HG02642 (cell line): ENCODE data around the gene KPTN.

ENCODE experiments used
- ATAC-seq: cut with Tn5 transposase; IDR thresholded peaks from one replicate; pipeline ENCODE4 v1.9.1; 2021; ENCODE audit warnings: mild to moderate bottlenecking; ENCODE audit not compliant: unreplicated experiment, poor library complexity

The KPTN gene

DNA sequence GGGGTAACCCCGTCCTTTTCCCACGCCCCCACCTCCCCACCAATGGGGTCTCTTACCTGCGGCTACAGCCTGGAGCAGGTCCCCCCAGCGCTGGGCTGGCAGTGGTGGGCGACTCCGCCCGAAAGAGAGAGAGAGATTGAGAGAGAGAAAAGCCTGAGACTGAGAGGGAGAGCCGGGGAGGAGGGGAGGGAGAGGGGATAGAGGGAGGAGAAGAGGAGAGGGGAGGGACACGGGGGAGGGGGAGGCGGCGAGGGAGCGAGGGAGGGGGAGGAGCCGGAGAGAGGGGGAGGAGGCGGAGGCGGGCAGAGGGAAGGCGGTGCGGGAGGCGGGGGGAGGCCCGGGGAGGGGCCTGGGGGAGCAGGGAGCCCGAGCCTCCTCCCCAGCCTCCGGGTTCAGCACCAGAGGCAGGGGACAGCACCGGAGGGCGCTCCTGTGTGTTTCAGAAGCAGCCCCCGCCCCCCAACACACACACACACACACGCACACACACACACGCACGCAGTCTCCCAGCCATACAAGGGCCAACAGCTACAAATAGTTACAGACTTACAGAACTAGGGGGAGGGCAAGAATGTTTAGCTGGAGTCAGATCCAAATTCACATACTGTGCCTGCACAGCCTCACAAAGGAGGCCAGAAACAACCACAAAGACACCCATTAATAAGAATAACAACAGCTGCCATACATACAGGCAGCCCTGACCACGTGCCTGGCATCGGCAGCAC lies 12.1 kb downstream of the KPTN start, which contains the start of gene SLC8A2:
Gene SLC8A2, minus strand, starts transcription at position 161 of the 725 bp plus-strand sequence. CDS start 5,490 bp downstream, outside the sequence.
- ATAC-seq = no peak

DNA sequence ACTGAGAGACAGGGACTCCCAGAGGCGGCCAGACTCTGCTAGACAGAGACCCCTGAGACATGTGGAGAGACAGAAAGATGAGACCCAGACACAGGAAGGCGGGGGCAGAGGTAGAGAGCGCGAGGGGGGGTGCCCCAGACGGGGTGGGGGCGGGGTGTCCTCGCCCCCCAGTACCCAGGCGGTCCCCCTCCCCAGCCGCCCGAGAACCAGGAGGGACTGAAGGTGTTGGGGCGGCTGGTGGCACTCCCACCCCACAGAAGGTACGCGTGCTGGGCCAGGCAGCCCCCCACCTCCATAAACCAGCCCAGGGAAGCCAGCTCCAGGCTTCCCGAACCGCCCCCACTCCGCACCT lies 12.7 kb downstream of the KPTN start:
- ATAC-seq = no peak

DNA sequence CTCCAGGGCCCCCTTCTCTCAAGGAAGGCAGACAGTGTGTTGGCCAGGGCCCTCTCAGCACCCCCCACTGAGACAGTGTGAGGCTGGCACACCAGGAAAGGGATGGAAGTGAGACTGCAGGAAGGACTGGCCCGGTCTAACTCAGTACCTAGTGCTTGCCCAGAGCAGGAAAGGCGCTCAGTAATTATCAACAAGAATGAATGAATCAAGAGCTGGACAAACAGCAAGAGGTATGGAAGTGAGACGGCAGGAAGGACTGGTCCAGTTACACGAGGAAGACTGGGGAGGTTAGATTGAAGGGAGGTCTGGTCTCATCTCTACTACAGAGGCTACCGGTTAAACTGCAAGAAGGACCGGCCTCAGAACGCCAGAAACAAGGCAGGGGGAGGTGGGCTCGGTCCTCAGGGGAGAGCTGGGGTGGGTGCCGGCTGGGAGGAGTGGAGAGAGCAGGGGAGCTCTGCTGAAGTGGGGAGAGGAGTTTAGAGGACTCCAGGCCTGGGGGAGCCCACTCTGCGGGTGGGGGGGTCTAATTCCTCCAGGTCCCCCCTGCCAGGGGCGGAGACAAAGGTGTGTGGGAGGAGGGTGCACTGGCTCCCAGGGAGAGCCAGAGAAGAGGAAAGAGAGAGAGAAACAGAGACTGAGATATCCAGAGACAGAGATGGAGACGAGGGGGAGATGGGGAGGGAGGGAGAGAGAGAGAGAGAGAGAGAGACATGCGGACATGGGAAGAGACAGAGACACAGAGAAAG lies 13.4 kb downstream of the KPTN start:
- ATAC-seq = no peak

DNA sequence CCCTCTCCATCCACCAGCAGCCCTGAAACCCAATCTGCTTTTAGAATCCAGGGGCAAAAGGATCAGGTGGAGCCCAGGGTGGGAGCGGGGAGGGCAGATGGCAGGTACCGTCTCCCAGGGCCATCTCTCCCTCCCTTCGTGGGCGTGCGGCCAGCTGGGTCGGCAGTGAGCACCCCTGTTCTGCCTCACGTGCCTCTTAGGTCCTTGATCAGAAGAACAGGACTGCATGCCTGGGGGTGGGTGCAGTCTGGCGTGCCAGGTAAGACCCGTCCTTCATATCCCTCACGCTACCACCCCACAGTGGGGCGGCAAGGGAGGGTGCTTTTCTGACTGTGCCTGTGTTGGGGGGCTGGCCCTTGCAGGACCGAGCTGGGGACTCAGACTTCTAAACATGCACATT lies 14.3 kb downstream of the KPTN start:
- no peak for ATAC-seq

DNA sequence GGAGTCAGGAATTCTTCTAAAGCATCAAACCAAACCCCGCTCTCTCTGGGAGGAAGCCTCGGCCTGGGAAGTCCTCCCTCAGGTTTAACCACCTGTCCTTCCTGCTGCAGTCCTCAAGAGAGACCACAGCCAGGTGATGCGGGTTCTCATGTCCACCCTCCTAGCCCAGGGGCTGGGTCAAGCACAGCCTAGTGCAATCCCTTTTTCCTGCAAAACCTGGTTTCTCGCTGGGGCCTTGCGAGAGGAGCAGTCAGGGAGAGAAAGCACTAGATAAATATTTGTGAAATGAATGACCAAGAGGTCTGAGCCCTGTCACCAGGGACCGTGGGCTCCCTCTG lies 14.7 kb downstream of the KPTN start:
- ATAC-seq = no peak

DNA sequence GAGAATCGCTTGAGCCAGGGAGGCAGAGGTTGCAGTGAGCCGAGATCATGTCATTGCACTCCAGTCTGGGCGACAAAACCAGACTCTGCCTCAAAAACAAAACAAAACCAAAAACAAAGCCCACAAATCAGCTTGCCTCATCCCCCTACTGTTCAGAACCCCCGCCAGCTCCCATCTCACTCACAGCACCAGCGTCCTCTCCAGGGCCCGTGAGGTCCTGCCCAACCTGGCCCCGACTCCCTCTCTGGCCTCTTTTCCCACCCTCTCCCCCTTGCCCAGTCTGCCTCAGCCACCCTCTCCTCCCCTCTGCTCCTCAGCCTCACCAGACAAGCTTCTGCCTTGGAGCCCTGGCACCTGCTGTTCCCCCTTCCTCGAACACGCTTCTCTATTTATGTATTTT lies 16.1 kb downstream of the KPTN start:
- no peak for ATAC-seq

DNA sequence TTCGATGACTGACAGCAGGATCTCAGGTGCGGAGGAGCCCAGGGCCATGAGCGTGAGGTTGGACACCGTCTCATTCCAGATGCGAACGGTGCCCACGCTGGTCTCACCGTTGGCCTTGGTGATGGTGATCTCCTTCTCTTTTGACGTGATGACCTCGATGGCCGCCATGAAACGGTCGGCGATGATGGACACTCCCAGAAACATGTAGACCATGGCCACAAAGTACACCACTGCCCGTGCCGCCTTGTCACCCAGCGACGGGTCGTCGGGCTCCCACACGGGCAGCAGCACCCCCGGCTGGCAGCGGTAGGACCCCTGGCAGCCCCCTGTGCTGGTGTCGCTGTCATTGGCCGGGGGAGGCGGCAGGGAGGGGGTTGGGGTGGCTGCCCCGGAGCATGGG lies 18.1 kb downstream of the KPTN start:
- no peak for ATAC-seq

DNA sequence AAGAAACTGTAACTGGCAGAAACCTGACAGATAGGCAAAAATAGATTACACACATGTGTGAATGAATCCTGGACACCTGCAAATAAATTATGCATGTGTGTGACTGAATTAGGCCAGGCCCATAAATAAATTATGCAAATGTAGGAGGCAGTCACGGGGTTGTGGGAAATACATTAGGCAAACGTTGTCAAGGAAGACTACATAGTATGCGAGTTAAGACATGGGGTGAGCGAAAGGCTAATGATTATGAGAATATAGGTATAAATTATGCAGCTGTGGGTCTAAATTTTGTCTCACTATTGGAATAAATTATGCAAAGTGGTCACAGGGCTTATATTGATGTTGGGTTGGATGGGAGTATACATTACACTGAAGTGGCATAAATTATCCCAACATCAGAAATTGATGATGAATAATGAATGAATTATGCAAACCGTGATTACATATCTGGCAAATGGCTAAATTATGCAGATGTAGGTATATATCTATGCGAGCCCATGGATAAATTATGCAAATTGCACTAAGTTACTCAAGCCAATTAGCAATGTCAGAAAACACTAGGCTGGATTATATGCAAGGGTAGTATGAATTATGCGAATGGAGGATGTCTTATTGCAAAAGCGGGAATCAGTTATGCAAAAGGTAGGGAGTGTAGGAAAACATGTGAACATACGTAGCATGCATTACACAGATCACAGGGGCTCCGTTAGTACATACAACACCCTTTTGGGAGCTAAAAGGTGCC lies 19.2 kb downstream of the KPTN start:
- ATAC-seq = no peak

DNA sequence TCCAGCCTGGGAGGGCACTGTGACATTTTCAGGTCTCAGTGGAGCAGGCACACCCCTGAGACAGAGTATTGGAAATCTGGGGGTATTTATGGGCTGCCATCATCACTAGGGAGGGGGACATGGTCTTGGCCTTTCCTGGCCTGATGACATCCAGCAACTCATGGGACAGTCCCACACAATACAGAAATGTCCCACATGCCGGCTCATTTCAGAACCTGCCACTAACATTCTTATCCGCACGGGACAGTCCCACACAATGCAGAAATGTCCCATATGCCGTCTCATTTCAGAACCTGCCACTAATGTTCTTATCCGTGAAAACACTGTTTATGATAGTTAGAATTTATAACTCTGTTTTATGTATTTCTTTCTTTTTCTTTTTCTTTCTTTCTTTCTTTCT lies 22.1 kb downstream of the KPTN start:
- ATAC-seq = no peak

DNA sequence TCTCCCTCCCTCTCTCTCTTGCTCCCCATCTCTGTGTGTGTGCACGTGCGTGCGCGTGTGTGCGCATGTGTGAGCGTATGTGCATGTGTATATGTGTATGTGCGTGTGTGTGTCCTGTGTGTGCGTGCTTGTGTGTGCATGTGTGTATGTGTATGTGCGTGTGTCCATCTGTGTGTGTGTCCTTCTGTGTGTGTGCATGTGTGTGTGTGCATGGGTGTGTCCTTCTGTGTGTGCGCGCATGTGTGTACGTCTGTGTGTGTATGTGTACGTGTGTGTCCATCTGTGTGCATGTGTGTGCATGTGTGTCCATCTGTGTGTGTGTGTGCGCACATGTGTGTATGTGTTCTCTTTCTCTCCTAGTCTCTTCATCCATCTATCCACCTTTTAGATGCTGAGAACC lies 24.5 kb downstream of the KPTN start:
- no peak for ATAC-seq

DNA sequence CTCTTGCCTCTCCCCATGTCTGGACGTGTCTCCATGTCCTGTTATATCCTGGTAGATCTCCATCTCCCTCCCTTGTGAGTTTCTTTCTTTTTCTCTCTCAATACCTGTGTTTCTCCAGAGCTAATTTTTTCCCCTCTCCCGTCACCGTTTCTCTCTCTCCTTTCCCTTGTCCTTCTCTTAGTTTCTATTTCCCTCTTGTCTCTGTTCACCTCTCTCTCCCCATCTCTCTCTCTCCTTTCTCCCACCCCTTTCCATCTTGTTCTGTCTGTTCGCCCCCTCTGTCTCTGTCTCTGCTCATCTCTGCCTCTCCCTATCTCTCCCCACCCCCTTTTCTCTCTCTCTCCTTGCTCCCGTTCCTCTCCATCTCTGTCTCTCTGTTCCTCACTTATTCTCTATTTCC lies 25.3 kb downstream of the KPTN start:
- no peak for ATAC-seq

DNA sequence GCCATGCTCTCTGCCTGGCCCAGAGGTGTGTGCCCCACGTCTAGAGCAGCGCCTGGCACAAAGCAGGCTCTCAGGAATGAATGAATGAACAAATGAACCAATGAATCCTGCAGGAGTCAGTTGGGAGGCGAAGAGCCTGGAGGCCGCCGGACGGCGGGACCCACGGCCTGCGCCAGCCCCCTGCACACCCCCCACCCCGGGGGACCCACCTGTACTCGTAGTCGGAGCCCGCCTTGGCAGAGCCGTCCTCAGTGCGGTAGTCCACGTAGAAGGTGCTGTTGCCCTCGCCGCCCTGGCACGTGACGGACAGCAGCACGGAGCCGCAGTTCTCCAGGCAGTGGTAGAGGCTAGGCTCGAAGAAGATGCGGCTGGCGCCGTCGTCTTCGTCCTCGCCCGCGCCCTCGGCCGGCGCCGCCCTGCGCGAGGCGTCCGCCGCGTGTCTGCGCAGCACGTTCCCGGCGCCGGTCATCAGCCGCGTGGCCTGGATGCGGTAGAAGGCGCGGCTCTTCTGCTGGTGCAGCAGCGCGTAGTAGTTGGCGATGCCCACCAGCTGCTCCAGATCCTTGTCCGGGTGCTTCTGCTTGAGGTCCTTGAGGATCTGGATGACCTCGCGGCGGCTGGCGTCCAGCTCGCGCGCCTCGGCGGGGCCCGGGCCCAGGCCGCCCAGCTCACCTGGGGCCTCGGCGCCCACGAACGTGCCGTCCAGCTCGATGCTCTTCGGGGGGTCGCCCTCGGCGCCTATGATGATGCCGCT lies 27.1 kb downstream of the KPTN start:
- ATAC-seq = no peak

DNA sequence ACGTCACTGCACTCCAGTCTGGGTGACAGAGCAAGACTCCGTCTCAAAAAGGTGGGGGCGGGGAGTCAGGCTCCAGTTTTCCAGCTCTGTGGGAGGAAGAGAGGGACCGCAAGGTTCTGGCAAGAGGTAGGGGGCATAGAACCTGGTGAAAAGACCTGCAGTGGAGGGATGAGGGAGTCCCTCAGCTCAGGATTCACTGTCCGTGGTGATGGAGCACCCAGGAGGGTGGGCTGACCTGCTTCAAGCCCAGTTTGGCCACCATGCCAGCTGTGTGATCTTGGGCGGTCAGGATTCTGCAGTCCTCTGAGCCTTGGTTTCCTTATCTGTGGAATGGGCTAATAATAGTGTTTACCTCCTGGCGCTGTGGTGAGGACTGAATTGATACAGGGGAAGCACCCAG lies 33.5 kb downstream of the KPTN start:
- ATAC-seq = no peak

DNA sequence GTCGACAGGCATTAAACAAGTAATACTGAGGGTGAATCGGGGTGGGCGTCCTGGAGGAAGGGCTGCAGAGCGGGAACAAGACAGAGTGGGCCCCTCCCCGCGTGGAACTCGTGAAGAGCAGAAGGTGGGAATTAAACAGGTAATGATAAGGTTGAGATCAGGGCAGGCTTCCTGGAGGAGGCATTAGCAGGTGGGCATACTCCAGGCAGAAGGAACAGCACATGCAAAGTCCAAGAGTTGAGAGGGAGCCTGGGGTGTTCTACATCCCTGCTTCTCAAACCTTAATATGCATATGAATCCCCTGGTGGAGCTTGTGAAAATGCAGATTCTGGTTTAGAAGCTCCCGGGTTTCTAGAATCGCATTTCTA lies 35.7 kb downstream of the KPTN start:
- ATAC-seq = no peak

DNA sequence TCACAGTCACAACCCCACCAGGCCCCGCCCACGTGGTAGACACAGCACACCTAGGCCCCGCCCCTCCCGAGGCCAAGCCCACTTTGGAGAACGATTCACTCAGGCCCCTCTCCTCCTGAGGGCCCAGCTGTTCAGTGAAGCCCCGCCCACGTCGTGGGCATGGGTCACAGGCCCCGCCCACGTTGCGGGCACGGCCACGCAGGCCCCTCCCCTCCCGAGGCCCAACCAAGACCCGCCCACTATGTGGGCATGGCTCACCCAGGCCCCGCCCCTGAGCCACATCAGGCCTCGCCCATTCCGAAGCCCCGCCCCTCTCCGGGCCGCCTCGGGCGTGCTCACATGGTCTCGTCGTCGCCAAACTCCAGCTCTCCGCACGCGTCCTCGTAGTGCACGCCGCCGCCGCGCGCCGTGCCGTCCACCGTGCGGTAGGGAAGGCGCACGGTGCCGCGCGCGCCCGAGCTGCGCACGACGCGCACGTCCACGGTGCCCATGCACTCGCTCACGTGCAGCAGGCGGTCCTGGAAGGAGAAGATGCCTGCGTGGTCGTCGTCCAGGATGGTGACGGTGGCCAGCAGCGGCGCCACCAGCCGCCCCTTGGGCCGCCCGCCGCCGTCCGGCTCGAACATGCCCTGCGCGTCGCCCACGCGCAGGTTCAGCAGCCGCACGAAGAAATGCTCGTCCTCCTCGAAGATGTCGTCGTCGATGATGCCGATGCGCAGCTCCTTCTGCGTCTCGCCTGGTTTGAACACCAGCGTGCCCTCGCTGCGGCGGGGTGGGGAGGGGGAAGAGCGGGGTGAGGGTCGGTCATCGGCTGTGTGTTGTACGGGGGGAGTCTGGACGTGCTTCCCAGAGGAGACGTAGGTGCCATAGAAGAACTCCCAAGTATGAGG lies 36.3 kb downstream of the KPTN start:
- no peak for ATAC-seq

DNA sequence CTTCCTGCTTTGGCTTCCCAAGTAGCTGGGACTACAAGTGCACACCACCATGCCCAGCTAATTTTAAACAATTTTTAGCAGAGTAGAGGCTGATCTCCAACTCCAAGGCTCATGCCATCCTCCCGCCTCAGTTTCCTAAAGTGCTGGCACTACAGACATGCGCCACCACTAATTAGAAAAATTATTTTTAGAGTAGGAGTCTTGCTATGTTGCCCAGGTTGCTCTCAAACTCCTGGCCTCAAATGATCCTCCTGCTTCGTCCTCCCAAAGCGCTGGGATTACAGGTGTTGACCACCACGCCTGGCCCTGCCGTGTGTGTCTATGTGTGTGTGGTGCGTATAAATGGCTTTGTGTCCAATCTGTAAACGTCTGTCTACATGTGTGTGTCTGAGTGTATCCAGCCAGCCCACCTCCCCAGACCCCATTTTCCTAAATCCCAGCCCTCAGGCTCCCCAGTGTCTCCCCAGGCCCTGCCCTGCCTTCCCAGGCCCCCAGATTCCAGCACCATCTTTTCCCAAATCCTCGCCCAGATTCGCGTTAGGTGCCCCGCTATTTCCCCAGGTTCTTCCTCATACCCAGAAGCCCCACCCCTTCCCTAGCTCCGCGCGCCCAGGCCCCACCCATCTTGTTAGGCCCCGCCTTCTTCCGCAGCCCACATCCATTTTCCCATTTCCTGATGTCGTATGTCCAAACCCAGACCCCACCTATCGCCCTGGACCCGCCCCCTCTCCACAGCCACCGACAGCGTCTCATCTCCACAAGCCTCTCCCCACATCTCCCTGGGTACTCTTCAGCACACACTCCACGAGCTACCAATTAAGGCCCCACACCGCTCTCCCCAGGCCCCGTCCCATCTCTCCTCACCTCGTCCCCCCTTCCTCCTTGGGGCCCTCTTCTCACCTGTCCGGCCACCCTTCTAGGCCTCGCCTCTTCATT lies 37.2 kb downstream of the KPTN start:
- ATAC-seq = no peak

DNA sequence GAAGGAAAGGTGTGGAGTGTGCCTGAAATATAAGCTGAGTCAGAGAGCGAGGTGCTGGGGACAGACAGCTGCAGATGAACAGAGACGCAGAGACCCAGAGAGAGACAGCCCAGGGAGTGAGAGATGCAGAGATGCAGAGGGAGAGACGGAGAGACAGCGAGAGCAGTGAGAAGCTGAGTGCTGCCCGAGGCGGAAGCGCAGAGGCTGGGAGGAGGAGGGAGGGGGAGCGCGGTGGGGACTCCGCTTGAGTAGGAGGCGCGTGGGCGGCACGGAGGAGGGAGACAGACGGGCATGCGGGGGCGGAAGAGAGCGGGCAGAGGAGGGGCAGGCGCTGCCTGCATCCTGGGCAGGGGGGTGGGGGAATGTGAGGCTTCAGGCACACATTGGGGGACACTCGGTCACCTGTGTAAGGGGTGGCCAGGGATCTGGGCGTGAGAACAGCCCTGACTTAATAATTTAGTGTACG lies 38.0 kb downstream of the KPTN start:
- no peak for ATAC-seq

DNA sequence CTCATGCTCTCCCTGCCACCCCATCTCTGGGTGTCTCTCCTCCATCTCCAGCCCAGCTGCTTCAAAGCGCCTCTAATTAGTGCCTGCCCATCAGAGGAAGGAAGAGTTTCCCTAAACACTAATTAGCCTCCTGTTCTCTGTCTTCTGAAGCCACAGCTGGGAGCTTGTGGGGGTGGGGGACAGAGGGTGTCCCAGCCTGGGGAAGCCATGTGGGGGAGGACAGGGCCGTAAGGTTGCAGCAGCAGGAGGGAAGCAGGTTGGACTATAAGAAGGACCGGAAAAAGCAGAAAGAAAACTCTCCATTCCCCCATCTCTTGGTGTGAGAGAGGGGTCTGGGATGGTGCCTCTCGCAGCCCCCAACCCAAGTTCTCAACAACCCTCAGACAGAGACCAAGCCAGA lies 38.5 kb downstream of the KPTN start:
- ATAC-seq = no peak

DNA sequence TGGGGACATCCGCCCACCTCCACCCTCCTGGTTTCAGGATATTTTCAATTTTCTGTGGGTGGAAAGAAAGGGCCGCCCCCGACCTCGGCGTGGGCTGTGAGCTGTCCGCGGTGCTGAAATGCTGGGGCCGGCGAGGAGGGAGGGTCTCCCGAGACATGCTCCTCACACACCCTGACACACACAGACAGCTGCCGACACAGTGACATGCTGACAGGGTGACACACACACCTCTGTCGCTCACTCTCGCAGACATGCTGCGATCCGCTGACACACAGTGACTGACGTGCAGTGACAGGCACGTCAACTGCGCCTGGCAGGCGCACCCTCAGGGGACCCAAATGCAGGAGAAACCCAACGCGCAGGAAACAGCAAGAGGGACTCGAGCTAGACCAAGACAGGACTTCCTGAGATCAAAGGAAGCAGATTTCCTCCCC lies 39.6 kb downstream of the KPTN start:
- ATAC-seq = no peak
